ENCODE data around the gene GPRC5B.

GRCh38 chr16:19861133-19861532, 23.5 kb downstream of the GPRC5B start:
- no peak for TF ChIP-seq CTCF (IDR thresholded peaks at IDR 0.05)
- no peak for TF ChIP-seq POLR2A (IDR thresholded peaks at IDR 0.05)
